ENCODE results near the gene EXOC1.

EXOC1 gene, protein sequence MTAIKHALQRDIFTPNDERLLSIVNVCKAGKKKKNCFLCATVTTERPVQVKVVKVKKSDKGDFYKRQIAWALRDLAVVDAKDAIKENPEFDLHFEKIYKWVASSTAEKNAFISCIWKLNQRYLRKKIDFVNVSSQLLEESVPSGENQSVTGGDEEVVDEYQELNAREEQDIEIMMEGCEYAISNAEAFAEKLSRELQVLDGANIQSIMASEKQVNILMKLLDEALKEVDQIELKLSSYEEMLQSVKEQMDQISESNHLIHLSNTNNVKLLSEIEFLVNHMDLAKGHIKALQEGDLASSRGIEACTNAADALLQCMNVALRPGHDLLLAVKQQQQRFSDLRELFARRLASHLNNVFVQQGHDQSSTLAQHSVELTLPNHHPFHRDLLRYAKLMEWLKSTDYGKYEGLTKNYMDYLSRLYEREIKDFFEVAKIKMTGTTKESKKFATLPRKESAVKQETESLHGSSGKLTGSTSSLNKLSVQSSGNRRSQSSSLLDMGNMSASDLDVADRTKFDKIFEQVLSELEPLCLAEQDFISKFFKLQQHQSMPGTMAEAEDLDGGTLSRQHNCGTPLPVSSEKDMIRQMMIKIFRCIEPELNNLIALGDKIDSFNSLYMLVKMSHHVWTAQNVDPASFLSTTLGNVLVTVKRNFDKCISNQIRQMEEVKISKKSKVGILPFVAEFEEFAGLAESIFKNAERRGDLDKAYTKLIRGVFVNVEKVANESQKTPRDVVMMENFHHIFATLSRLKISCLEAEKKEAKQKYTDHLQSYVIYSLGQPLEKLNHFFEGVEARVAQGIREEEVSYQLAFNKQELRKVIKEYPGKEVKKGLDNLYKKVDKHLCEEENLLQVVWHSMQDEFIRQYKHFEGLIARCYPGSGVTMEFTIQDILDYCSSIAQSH

GRCh38 chr4:55853484-55854046, at the start of gene EXOC1:
Gene EXOC1 (plus strand): TSS chr4:55853648. CDS start chr4:55858324, 4,676 bp downstream.
- H3K4me3 ChIP-seq (ENCODE audit: low read depth, low read length) = peak within 1 kb of the TSS; percentile 94
- peak within 1 kb of the TSS; percentile 71 for H3K9ac ChIP-seq (ENCODE audit: low read length)
- no peaks in the 10 kb centered on the region for H3K27me3 ChIP-seq (ENCODE audit: control insufficient read depth, insufficient read depth, low read length)
- H3K36me3 ChIP-seq (ENCODE audit: control insufficient read depth, insufficient read depth, low read length) = no peaks in the 10 kb centered on the region
- H3K9me3 ChIP-seq (ENCODE audit: control insufficient read depth, insufficient read depth, low read depth, low read length) = 0 out of 2 replicates have a peak, but pooled peaks cover 2% of the 10 kb centered on the region
- peaks cover 31% of the 10 kb centered on the region for H3K4me1 ChIP-seq (ENCODE audit: control insufficient read depth, insufficient read depth, low read length)
- H3K27ac ChIP-seq (ENCODE audit: low read depth, low read length) = no peak within 1 kb of the TSS; the same call in 1 of the 2 replicates

DNA sequence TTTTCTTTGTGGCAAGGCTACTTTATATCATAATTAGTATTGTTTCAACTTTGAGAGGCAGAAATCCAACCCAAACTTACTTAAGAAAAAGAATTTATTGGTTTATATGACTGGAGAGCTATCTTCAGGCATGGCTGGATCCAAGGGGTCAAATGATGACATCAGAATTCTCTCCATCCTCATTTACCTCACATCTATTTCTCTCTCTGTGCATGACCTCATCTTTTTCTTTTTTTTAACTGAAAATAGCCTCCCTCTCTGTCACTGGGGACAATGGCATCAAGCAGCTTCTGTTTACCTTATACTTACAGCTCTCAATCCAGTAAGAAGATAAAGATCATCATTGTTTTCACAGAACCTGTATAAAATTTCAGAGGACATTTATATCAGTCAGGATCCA, 45.9 kb upstream of the EXOC1 start:
- no peaks in the 10 kb centered on the region for H3K4me1 ChIP-seq (ENCODE audit: control insufficient read depth, insufficient read depth, low read length)
- H3K27me3 ChIP-seq (ENCODE audit: control insufficient read depth, insufficient read depth, low read length) = no peaks in the 10 kb centered on the region
- no peak overlapping the region for H3K27ac ChIP-seq (ENCODE audit: low read depth, low read length)
- H3K36me3 ChIP-seq (ENCODE audit: control insufficient read depth, insufficient read depth, low read length) = no peaks in the 10 kb centered on the region
- H3K4me3 ChIP-seq (ENCODE audit: low read depth, low read length) = no peak overlapping the region
- H3K9ac ChIP-seq (ENCODE audit: low read length) = no peak overlapping the region
- H3K9me3 ChIP-seq (ENCODE audit: control insufficient read depth, insufficient read depth, low read depth, low read length) = no peaks in the 10 kb centered on the region

GRCh38 chr4:55808186-55808585, 45.3 kb upstream of the EXOC1 start:
- Histone ChIP-seq H3K27ac (ENCODE audit: low read depth, low read length) (no peak overlapping the region), H3K9ac (ENCODE audit: low read length) (no peak overlapping the region), H3K4me3 (ENCODE audit: low read depth, low read length) (no peak overlapping the region), H3K36me3 (ENCODE audit: control insufficient read depth, insufficient read depth, low read length) (no peaks in the 10 kb centered on the region), H3K9me3 (ENCODE audit: control insufficient read depth, insufficient read depth, low read depth, low read length) (no peaks in the 10 kb centered on the region), H3K27me3 (ENCODE audit: control insufficient read depth, insufficient read depth, low read length) (no peaks in the 10 kb centered on the region), H3K4me1 (ENCODE audit: control insufficient read depth, insufficient read depth, low read length) (no peaks in the 10 kb centered on the region)

DNA sequence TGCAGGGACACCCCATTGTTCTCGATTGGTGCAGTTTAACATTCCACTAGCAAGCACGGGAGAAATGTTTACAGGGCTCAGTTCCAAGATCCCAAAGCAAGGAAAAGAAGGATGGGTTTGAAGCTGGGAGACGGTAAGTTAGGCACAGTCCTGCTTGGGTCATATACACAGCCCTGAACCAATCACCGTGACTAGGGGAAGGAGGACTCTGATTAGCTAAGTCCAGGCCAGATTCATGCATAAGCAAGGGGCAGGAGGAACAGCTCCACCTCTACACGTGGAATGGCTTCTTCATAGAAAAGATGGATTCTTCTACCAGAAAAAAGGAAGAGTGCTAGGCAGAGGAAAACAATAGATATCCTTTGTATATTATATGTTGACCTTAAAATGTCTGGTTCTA, 44.8 kb upstream of the EXOC1 start:
- no peak overlapping the region for H3K9ac ChIP-seq (ENCODE audit: low read length)
- H3K27ac ChIP-seq (ENCODE audit: low read depth, low read length) = no peak overlapping the region
- no peaks in the 10 kb centered on the region for H3K9me3 ChIP-seq (ENCODE audit: control insufficient read depth, insufficient read depth, low read depth, low read length)
- H3K4me3 ChIP-seq (ENCODE audit: low read depth, low read length) = no peak overlapping the region
- no peaks in the 10 kb centered on the region for H3K27me3 ChIP-seq (ENCODE audit: control insufficient read depth, insufficient read depth, low read length)
- H3K4me1 ChIP-seq (ENCODE audit: control insufficient read depth, insufficient read depth, low read length) = no peaks in the 10 kb centered on the region
- H3K36me3 ChIP-seq (ENCODE audit: control insufficient read depth, insufficient read depth, low read length) = no peaks in the 10 kb centered on the region

- Histone ChIP-seq H3K27ac (ENCODE audit: low read depth, low read length) (no peak overlapping the region), H3K9me3 (ENCODE audit: control insufficient read depth, insufficient read depth, low read depth, low read length) (no peaks in the 10 kb centered on the region), H3K4me1 (ENCODE audit: control insufficient read depth, insufficient read depth, low read length) (0 out of 2 replicates have a peak, but pooled peaks cover 9% of the 10 kb centered on the region), H3K4me3 (ENCODE audit: low read depth, low read length) (no peak overlapping the region), H3K9ac (ENCODE audit: low read length) (no peak overlapping the region), H3K36me3 (ENCODE audit: control insufficient read depth, insufficient read depth, low read length) (no peaks in the 10 kb centered on the region), H3K27me3 (ENCODE audit: control insufficient read depth, insufficient read depth, low read length) (no peaks in the 10 kb centered on the region)
These were observed 35.8 kb upstream of the EXOC1 start for GRCh38 chr4:55817691-55818090.

- Histone ChIP-seq H3K4me1 (ENCODE audit: control insufficient read depth, insufficient read depth, low read length) (0 out of 2 replicates have a peak, but pooled peaks cover 9% of the 10 kb centered on the region), H3K27ac (ENCODE audit: low read depth, low read length) (no peak within 1 kb of the TSS), H3K4me3 (ENCODE audit: low read depth, low read length) (peak within 1 kb of the TSS; percentile 40), H3K9ac (ENCODE audit: low read length) (peak within 1 kb of the TSS; percentile 12), H3K9me3 (ENCODE audit: control insufficient read depth, insufficient read depth, low read depth, low read length) (no peaks in the 10 kb centered on the region), H3K27me3 (ENCODE audit: control insufficient read depth, insufficient read depth, low read length) (no peaks in the 10 kb centered on the region), H3K36me3 (ENCODE audit: control insufficient read depth, insufficient read depth, low read length) (no peaks in the 10 kb centered on the region)
These were observed 33.8 kb upstream of the EXOC1 start, which contains the start of gene EXOC1L for GRCh38 chr4:55819634-55820033. Gene EXOC1L (plus strand): TSS chr4:55819790. CDS start chr4:55820027, 237 bp downstream.

- Histone ChIP-seq H3K4me3 (ENCODE audit: low read depth, low read length) (no peak overlapping the region), H3K9ac (ENCODE audit: low read length) (no peak overlapping the region), H3K9me3 (ENCODE audit: control insufficient read depth, insufficient read depth, low read depth, low read length) (no peaks in the 10 kb centered on the region), H3K4me1 (ENCODE audit: control insufficient read depth, insufficient read depth, low read length) (0 out of 2 replicates have a peak, but pooled peaks cover 9% of the 10 kb centered on the region), H3K27me3 (ENCODE audit: control insufficient read depth, insufficient read depth, low read length) (no peaks in the 10 kb centered on the region), H3K36me3 (ENCODE audit: control insufficient read depth, insufficient read depth, low read length) (no peaks in the 10 kb centered on the region), H3K27ac (ENCODE audit: low read depth, low read length) (no peak overlapping the region)
These were observed 33.2 kb upstream of the EXOC1 start for GRCh38 chr4:55820279-55820678.

- no peaks in the 10 kb centered on the region for H3K27me3 ChIP-seq (ENCODE audit: control insufficient read depth, insufficient read depth, low read length)
- 0 out of 2 replicates have a peak, but pooled peaks cover 9% of the 10 kb centered on the region for H3K4me1 ChIP-seq (ENCODE audit: control insufficient read depth, insufficient read depth, low read length)
- no peak overlapping the region for H3K27ac ChIP-seq (ENCODE audit: low read depth, low read length)
- no peaks in the 10 kb centered on the region for H3K9me3 ChIP-seq (ENCODE audit: control insufficient read depth, insufficient read depth, low read depth, low read length)
- H3K36me3 ChIP-seq (ENCODE audit: control insufficient read depth, insufficient read depth, low read length) = no peaks in the 10 kb centered on the region
- no peak overlapping the region for H3K4me3 ChIP-seq (ENCODE audit: low read depth, low read length)
- no peak overlapping the region for H3K9ac ChIP-seq (ENCODE audit: low read length)
These were observed 31.1 kb upstream of the EXOC1 start for GRCh38 chr4:55822329-55822728.

DNA sequence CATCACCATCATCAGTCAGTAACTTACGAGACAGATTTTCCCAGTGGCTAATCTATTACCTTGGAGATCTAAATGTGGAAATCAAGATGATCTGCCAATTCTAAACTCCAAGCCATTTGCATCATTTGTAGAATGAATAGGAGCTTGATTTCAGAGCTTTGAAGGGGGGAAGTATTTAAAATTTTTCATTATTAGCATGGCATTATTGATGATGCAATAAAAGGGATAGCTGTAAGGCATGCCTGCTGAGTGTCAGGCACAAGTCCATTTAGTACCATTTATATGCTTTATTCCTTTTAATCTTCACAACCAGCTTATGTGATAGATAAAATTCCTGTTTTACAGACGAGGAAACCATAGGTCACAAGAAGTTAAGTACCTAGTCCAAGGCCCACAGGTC, 28.6 kb upstream of the EXOC1 start:
- no peak overlapping the region for H3K9ac ChIP-seq (ENCODE audit: low read length)
- no peaks in the 10 kb centered on the region for H3K27me3 ChIP-seq (ENCODE audit: control insufficient read depth, insufficient read depth, low read length)
- no peak overlapping the region for H3K27ac ChIP-seq (ENCODE audit: low read depth, low read length)
- H3K9me3 ChIP-seq (ENCODE audit: control insufficient read depth, insufficient read depth, low read depth, low read length) = no peaks in the 10 kb centered on the region
- no peaks in the 10 kb centered on the region for H3K36me3 ChIP-seq (ENCODE audit: control insufficient read depth, insufficient read depth, low read length)
- no peak overlapping the region for H3K4me3 ChIP-seq (ENCODE audit: low read depth, low read length)
- H3K4me1 ChIP-seq (ENCODE audit: control insufficient read depth, insufficient read depth, low read length) = 0 out of 2 replicates have a peak, but pooled peaks cover 4% of the 10 kb centered on the region

GRCh38 chr4:55826986-55827385, 26.5 kb upstream of the EXOC1 start:
- H3K9ac ChIP-seq (ENCODE audit: low read length) = no peak overlapping the region
- H3K27ac ChIP-seq (ENCODE audit: low read depth, low read length) = no peak overlapping the region
- H3K9me3 ChIP-seq (ENCODE audit: control insufficient read depth, insufficient read depth, low read depth, low read length) = no peaks in the 10 kb centered on the region
- no peaks in the 10 kb centered on the region for H3K36me3 ChIP-seq (ENCODE audit: control insufficient read depth, insufficient read depth, low read length)
- H3K4me1 ChIP-seq (ENCODE audit: control insufficient read depth, insufficient read depth, low read length) = no peaks in the 10 kb centered on the region
- no peak overlapping the region for H3K4me3 ChIP-seq (ENCODE audit: low read depth, low read length)
- no peaks in the 10 kb centered on the region for H3K27me3 ChIP-seq (ENCODE audit: control insufficient read depth, insufficient read depth, low read length)

Data from HUES6 (cell line).